Activated CD4-positive, alpha-beta memory T cell treated with anti-CD3 and anti-CD28 coated beads, Interleukin-2, amount 10 ng/mL, durations not matched to agents 7 days and 5 days (primary cell): ENCODE results near the gene ZCCHC3. TPM values are rescaled to one million over a fixed set of nuclear protein-coding genes. Genes with fewer than 3 reads are reported as not detected.

ENCODE experiments used
- CTCF ChIA-PET: fragments of 350-600 bp; sonication (Branson Sonifier 250); formaldehyde crosslinking; loops from one replicate; lab custom pipeline; 2021; ENCODE audit warnings: antibody characterized with exemption, inconsistent platforms; lab: Charles Lee
- POLR2A ChIA-PET: fragments of 350-600 bp; sonication (Branson Sonifier 250); formaldehyde crosslinking; loops from one replicate; lab custom pipeline; 2021; ENCODE audit warnings: antibody characterized with exemption; lab: Charles Lee
- DNase-seq: peaks from one replicate; pipeline ENCODE4 v3.0.0-alpha.2; 2020
- H3K27ac Mint-ChIP-seq: one replicate; pipeline ENCODE4 v1.8.0; 2021; ENCODE audit warnings: mild to moderate bottlenecking, mixed read lengths
- H3K27me3 Mint-ChIP-seq: one replicate; pipeline ENCODE4 v1.8.0; 2021; ENCODE audit warnings: mixed read lengths
- H3K36me3 Mint-ChIP-seq: one replicate; pipeline ENCODE4 v1.8.0; 2021; ENCODE audit warnings: low read depth, mixed read lengths
- H3K4me1 Mint-ChIP-seq: one replicate; pipeline ENCODE4 v1.8.0; 2021; ENCODE audit warnings: mixed read lengths
- H3K4me3 Mint-ChIP-seq: one replicate; pipeline ENCODE4 v1.8.0; 2021; ENCODE audit warnings: mild to moderate bottlenecking, mixed read lengths
- H3K9me3 Mint-ChIP-seq: one replicate; pipeline ENCODE4 v1.8.0; 2021; ENCODE audit warnings: mixed read lengths
- total RNA-seq, 2 experiments: library from RNA; stranded (reverse); gene quantifications; one replicate each; pipeline ENCODE4 v1.2.3, GENCODE V29; 2021

Gene ZCCHC3
- total RNA-seq, 2 experiments from 2014 or later, result 23.5 to 23.9 TPM

DNA sequence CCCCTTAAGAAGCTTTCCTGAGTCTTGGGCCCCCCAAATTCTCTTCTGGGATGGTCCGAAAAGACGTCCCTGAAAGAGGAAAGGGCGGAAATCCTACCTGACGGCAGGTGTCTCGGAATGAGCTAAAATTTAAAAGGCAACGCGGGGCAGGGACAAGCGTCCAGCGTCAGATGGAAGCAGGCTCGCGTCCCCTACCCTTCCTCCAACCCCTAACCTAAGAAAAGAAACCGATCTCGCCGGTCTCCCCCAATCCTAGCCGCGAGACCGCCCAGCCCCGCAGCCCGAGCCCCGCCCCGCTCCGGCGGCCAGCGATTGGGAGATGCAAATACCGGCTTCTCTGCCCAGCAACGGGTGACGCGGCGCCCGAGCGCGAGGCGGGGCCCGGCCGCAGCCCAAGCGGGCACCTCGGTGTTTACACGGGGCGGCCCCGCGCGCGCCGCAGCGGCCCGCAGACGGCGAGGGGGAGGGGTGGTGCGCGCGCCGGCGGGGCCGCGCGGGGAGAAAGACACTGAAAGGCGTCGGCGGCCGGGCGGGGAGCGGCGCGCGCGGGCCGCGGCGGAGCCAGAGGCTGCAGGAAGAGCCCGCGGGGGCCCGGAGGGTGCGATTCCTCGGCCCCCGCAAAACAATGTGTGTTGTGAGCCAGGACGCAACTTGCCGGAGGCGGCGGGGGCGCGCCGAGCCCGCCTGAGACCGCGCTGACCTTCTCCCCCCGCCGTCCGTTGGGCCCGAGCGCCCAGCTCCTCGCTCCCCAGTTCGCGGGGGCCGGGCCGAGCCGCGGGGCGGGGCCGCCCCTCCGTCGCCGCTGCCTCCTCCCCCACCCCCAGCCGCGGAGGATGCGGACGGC, 27.9 kb downstream of the ZCCHC3 start, which contains the start of gene SOX12:
Gene SOX12, plus strand, starts transcription at position 508 of the 844 bp plus-strand sequence. CDS start 373 bp downstream, outside the sequence.
- H3K36me3 Mint-ChIP-seq, result no peaks in the 10 kb centered on the region
- H3K27me3 Mint-ChIP-seq, result peaks cover 2% of the 10 kb centered on the region
- ChIA-PET CTCF (interaction anchor here (1.4 to 2.3 kb wide), 4 partner anchors 27 to 320 kb away, joined by 3 to 14 read pairs (median 4); no protein-coding TSS in a partner anchor), POLR2A (interaction anchor here (0.5 to 7.2 kb wide), 6 partner anchors 13 to 218 kb away, joined by 3 to 95 read pairs (median 4); partner anchors contain the start of genes CSNK2A1, NRSN2 and ZCCHC3)
- H3K27ac Mint-ChIP-seq, result peak within 1 kb of the TSS; percentile 81
- peaks cover 32% of the 10 kb centered on the region for H3K4me1 Mint-ChIP-seq
- peak within 1 kb of the TSS; percentile 87 for H3K4me3 Mint-ChIP-seq
- DNase-seq, result peak; percentile 96
- H3K9me3 Mint-ChIP-seq, result no peaks in the 10 kb centered on the region

DNA sequence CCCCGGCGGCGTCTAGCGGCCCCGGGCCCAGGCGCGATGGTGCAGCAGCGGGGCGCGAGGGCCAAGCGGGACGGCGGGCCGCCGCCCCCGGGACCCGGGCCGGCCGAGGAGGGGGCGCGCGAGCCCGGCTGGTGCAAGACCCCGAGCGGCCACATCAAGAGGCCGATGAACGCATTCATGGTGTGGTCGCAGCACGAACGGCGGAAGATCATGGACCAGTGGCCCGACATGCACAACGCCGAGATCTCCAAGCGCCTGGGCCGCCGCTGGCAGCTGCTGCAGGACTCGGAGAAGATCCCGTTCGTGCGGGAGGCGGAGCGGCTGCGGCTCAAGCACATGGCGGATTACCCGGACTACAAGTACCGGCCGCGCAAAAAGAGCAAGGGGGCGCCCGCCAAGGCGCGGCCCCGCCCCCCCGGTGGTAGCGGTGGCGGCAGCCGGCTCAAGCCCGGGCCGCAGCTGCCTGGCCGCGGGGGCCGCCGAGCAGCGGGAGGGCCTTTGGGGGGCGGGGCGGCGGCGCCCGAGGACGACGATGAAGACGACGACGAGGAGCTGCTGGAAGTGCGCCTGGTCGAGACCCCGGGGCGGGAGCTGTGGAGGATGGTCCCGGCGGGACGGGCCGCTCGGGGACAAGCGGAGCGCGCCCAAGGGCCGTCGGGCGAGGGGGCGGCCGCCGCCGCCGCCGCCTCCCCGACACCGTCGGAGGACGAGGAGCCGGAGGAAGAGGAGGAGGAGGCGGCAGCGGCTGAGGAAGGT, 28.7 kb downstream of the ZCCHC3 start:
- H3K36me3 Mint-ChIP-seq, result no peaks in the 10 kb centered on the region
- H3K27me3 Mint-ChIP-seq, result peaks cover 2% of the 10 kb centered on the region
- H3K27ac Mint-ChIP-seq, result no peak overlapping the region
- H3K4me1 Mint-ChIP-seq, result peaks cover 34% of the 10 kb centered on the region
- ChIA-PET CTCF (interaction anchor here (1.0 kb wide), 1 partner anchor 107 kb away, joined by 3 read pairs; no protein-coding TSS in a partner anchor), POLR2A (interaction anchor here (0.9 to 7.2 kb wide), 5 partner anchors 19 to 136 kb away, joined by 3 to 95 read pairs (median 4); partner anchors contain the start of genes NRSN2, TBC1D20 and ZCCHC3)
- H3K9me3 Mint-ChIP-seq, result no peaks in the 10 kb centered on the region
- DNase-seq, result peak; percentile 47
- peak overlapping the region; percentile 64 for H3K4me3 Mint-ChIP-seq

- no peak for DNase-seq
- Mint-ChIP-seq H3K4me3 (peak overlapping the region; percentile 47), H3K27me3 (peaks cover 2% of the 10 kb centered on the region)
Measured at GRCh38 chr20:326645-327185, 29.3 kb downstream of the ZCCHC3 start.

DNA sequence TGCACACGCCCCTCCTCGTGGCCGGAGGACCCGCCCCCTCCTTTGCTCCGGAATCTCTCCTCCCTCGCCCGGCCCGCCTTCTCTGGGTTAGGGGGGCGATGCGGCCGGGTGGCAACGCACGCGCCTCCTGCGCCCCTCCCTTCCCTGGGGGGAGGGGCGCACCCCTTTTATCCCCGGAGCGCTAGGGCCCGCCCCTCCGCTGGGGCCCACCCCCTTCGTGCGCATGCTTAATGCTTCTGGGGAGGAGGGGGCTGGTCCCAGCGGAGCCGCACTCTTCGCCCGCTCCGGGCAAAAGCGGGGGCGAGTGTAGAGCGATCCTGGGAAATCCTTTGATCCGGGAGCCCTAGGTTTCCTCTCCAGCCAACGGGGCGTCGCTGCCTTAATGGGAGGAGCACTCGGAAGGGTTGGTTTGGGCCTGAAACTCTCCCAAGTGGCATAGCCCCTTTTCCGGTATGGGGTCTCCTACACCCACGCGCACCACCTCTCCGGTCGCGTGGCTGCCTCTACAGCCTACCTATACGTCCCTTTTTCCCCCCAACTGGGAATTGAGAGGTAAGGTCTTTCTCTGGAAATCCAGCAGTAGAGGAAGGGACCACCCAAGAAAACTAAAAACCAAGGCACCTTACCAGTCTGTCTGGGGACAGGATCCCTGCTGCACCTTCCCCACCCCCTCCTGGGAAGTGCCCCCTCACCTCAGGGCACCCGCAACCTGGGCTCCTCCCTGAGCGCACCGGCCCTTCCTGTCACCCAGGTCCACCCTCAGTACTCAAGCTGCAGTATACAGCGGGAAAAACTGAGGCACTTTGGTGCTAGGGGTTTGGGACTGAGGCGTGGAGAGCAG, 30.0 kb downstream of the ZCCHC3 start:
- Mint-ChIP-seq H3K27me3 (peaks cover 5% of the 10 kb centered on the region), H3K36me3 (no peaks in the 10 kb centered on the region), H3K4me3 (peak overlapping the region; percentile 47), H3K4me1 (peaks cover 34% of the 10 kb centered on the region), H3K27ac (no peak overlapping the region), H3K9me3 (no peaks in the 10 kb centered on the region)
- peak; percentile 60 for DNase-seq
- CTCF ChIA-PET, result interaction anchor here (0.7 to 3.7 kb wide), 2 partner anchors 27 to 56 kb away, joined by 4 to 17 read pairs; no protein-coding TSS in a partner anchor
- POLR2A ChIA-PET, result interaction anchor here (0.6 to 7.2 kb wide), 2 partner anchors 28 to 31 kb away, joined by 3 to 95 read pairs; partner anchors contain the start of gene ZCCHC3

More at GRCh38 chr20:326645-327185, 29.3 kb downstream of the ZCCHC3 start:
- no peak overlapping the region for H3K27ac Mint-ChIP-seq
- H3K9me3 Mint-ChIP-seq, result no peaks in the 10 kb centered on the region
- ChIA-PET CTCF (interaction anchor here (1.0 kb wide), 1 partner anchor 106 kb away, joined by 3 read pairs; no protein-coding TSS in a partner anchor), POLR2A (interaction anchor here (0.9 to 7.2 kb wide), 4 partner anchors 19 to 136 kb away, joined by 3 to 95 read pairs (median 4); partner anchors contain the start of genes TBC1D20 and ZCCHC3)
- H3K36me3 Mint-ChIP-seq, result no peaks in the 10 kb centered on the region
- peaks cover 34% of the 10 kb centered on the region for H3K4me1 Mint-ChIP-seq

DNA sequence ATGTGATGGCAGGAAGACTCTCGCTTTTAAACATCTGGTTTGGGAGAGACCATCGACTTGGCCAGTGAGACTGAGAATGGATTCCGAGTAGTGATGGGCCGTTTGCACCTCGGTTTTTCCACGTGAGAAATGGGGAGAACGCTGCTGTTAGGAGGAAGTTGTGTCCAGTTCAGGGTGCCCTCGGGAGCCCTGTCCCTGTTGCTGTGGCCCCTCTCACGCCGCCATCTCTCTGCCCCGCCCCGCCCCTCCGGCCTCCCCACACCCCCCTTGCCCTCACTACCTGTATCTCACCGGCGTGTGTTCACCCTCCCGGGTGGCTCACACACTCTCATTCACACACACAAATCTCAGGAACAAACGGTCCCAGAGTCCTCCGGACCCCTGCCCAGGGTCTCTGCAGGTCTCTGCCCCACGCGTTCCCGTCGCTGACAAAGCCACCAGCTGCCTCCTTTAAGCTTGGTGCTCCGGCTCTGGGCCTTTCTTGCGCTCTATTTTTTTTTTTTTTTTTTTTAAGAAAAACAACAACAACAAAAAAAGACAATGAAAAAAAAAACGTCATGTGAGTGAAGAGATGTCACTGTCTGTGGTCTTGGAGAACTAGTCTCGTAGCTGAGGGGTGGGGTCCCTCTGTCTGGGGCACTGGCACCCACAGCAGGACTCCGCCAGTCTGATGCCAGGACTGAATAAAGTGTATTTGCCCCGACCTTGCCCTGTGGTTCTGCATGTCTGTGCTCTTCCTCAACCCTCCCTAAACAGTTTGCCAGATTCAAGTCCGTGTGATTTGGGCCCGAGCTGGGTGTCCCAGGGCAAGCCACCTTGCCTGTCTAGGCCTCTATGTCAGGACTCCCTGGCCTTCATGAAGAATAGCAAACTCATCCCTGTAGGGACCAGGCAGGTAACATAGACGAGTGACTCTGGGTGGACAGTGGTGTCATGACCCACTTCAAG, 30.9 kb downstream of the ZCCHC3 start:
- POLR2A ChIA-PET, result interaction anchor here (0.6 to 3.1 kb wide), 2 partner anchors 29 to 31 kb away, joined by 3 to 11 read pairs; no protein-coding TSS in a partner anchor
- Mint-ChIP-seq H3K27ac (no peak overlapping the region), H3K4me1 (peaks cover 34% of the 10 kb centered on the region)

DNA sequence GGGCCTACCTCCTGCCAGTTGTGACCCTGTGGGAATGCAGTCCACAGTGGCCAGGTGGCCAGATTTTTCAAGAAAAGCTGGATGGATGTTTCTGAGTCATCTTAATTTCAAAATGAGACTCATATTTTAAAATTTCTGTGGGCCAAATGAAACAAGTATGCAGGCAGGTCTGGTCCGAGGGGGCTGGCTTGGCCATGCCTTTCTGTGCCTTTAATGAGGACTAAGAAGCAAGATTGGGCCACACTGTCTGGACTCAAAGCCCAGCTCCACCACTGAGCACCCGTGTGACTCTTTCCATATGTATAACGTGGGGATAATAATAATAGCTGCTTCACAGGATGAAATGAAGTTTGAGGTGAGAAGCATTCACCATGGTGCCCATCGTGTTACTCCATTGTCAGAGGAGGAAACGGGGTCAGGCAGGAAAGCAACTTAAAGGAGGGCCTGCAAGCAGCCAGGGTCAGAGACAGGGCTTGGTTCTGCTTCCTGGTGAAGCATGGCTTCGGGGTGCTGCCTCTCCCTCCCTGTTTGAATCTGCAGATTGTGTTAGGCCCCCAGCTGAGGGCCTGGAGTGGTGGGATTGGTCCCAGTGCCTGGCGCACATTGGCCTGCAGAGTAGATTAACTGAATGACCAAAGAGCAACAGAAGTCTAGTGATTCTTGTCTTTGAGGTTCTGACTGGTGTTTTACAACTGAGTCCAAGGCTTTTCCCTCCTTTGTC, 31.8 kb downstream of the ZCCHC3 start:
- no peak overlapping the region for H3K4me3 Mint-ChIP-seq
- H3K9me3 Mint-ChIP-seq, result no peaks in the 10 kb centered on the region
- DNase-seq, result no peak
- no peaks in the 10 kb centered on the region for H3K36me3 Mint-ChIP-seq
- ChIA-PET POLR2A (interaction anchor here (3.1 kb wide), 1 partner anchor 30 kb away, joined by 11 read pairs; no protein-coding TSS in a partner anchor), CTCF (interaction anchor here (0.7 to 3.7 kb wide), 6 partner anchors 26 to 1433 kb away, joined by 3 to 17 read pairs (median 3); partner anchors contain the start of gene ZCCHC3)
- peaks cover 8% of the 10 kb centered on the region for H3K27me3 Mint-ChIP-seq
- H3K4me1 Mint-ChIP-seq, result peaks cover 30% of the 10 kb centered on the region
- no peak overlapping the region for H3K27ac Mint-ChIP-seq

More for the DNA sequence above, 30.9 kb downstream of the ZCCHC3 start:
- Mint-ChIP-seq H3K9me3 (no peaks in the 10 kb centered on the region), H3K36me3 (no peaks in the 10 kb centered on the region), H3K4me3 (peak overlapping the region; percentile 33), H3K27me3 (peaks cover 8% of the 10 kb centered on the region)
- CTCF ChIA-PET, result interaction anchor here (0.7 to 3.7 kb wide), 6 partner anchors 26 to 87 kb away, joined by 3 to 17 read pairs (median 4); partner anchors contain the start of gene ZCCHC3
- no peak for DNase-seq

- peaks cover 25% of the 10 kb centered on the region for H3K4me1 Mint-ChIP-seq
- H3K36me3 Mint-ChIP-seq, result no peaks in the 10 kb centered on the region
- POLR2A ChIA-PET, result interaction anchor here (0.9 to 3.1 kb wide), 4 partner anchors 15 to 132 kb away, joined by 3 to 11 read pairs (median 4); partner anchors contain the start of genes TBC1D20 and ZCCHC3
- CTCF ChIA-PET, result interaction anchor here (0.7 to 3.7 kb wide), 13 partner anchors 8 to 1432 kb away, joined by 3 to 17 read pairs (median 5); partner anchors contain the start of genes DEFB132 and NRSN2
- H3K27ac Mint-ChIP-seq, result no peak overlapping the region
- H3K27me3 Mint-ChIP-seq, result peaks cover 8% of the 10 kb centered on the region
- no peak for DNase-seq
- H3K4me3 Mint-ChIP-seq, result no peak overlapping the region
- H3K9me3 Mint-ChIP-seq, result no peaks in the 10 kb centered on the region
Measured at GRCh38 chr20:329851-330232, 32.5 kb downstream of the ZCCHC3 start.

DNA sequence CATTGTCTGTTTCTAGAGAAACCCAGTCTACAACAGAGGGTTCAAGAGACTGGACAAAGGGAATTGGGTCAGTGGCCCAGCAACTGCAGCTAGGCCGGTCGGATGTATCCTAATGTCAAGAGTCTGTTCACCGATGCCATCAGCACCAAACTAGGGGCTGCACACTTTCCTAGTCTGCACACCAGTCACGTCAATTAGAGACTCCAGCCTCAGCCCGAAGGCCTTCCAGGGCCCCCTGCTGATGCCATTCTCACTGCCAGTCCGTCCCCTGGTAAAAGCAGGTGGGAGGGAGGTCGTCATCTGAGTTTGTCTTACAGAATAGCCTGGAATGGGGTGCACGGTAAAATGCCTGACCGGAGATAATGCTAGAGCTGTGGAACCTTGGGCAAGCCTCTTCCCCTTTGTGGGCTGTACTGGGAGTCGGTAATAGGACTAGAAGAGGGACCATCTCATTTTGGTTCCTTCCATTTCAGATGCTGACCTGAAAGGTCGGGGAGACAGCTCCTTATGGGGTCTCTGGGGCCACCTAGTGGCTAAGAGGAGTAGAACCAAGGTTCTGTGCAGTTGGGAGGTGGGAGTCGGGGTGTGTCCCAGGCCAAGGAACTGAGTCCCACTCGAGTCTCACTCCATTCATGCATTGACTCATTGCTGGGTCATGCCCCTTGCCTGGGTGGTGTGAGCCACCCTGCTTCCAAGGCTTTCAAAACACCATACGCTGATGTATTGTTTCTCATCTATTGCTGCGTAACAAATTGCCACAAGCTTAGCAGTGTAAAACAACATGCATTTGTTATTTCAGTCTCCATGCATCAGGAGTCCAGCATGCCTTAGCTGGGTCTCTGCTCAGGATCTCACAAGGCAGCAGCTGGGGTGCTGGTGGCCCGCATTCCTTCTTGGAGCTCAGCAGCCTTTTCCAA, 33.1 kb downstream of the ZCCHC3 start:
- POLR2A ChIA-PET, result interaction anchor here (0.9 to 3.1 kb wide), 5 partner anchors 14 to 132 kb away, joined by 3 to 11 read pairs (median 4); partner anchors contain the start of genes TBC1D20 and ZCCHC3
- H3K9me3 Mint-ChIP-seq, result no peaks in the 10 kb centered on the region
- peak; percentile 67 for DNase-seq
- CTCF ChIA-PET, result interaction anchor here (0.6 to 3.7 kb wide), 25 partner anchors 9 to 1431 kb away, joined by 3 to 17 read pairs (median 4); partner anchors contain the start of genes DEFB132 and NRSN2
- H3K27ac Mint-ChIP-seq, result no peak overlapping the region
- H3K27me3 Mint-ChIP-seq, result peaks cover 8% of the 10 kb centered on the region
- H3K36me3 Mint-ChIP-seq, result no peaks in the 10 kb centered on the region
- peaks cover 23% of the 10 kb centered on the region for H3K4me1 Mint-ChIP-seq
- no peak overlapping the region for H3K4me3 Mint-ChIP-seq

DNA sequence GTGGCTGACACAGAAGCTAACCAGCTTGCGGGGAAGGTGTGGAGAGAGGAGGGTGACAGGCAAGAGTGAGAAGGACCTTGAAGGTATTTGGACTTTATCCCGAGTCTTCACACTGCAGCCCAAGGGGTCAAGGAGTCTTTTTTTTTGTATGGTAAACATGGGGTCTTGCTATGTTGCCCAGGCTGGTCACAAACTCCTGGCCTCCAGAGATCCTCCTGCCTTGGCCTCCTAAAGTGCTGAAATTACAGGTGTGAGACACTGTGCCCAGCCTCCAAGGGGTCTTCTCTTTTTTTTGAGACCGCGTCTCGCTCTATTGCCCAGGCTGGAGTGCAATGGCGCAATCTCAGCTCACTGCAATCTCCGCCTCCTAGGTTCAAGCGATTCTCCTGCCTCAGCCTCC, 37.2 kb downstream of the ZCCHC3 start:
- no peaks in the 10 kb centered on the region for H3K36me3 Mint-ChIP-seq
- H3K4me3 Mint-ChIP-seq, result no peak overlapping the region
- ChIA-PET CTCF (no interaction called here), POLR2A (no interaction called here)
- no peaks in the 10 kb centered on the region for H3K9me3 Mint-ChIP-seq
- DNase-seq, result no peak
- peaks cover 15% of the 10 kb centered on the region for H3K27me3 Mint-ChIP-seq
- peaks cover 6% of the 10 kb centered on the region for H3K4me1 Mint-ChIP-seq
- no peak overlapping the region for H3K27ac Mint-ChIP-seq
